H1 (cell line): ENCODE results near the gene PPP1CA.
A peak's percentile ranks its signal among the peaks of the same experiment; 100 is the strongest.

Source experiments
- CHD2 ChIP-seq: IDR thresholded peaks from 2 replicates; pipeline ENCODE4 v1.6.1; 2012; ENCODE audit warnings: low read length, improper control_type of control experiment
- CTCF ChIP-seq, 3 experiments: IDR thresholded peaks; 1 replicate in 2 of 3; 2 replicates in 1 of 3; pipeline versions ENCODE4 v1.5.1 to v1.6.1; 2011; ENCODE audit warnings: low read length in 3 of 3, mild to moderate bottlenecking in 3 of 3, inconsistent platforms in 2 of 3, low read depth in 1 of 3, moderate library complexity in 1 of 3; ENCODE audit not compliant: insufficient read depth in 1 of 3; ENCODE audit errors: control extremely low read depth in 1 of 3
- EZH2 ChIP-seq: fragments of 200-600 bp; sonication (generic); IDR thresholded peaks from 2 replicates; pipeline ENCODE4 v1.7.1; 2012; ENCODE audit warnings: low read depth, mild to moderate bottlenecking, moderate library complexity, low read length, inconsistent platforms; ENCODE audit not compliant: severe bottlenecking
- GABPA ChIP-seq: IDR thresholded peaks from 2 replicates; pipeline ENCODE4 v1.6.1; 2011; ENCODE audit warnings: mild to moderate bottlenecking, low read length, moderate library complexity, borderline replicate concordance; ENCODE audit not compliant: insufficient read depth
- JUND ChIP-seq: IDR thresholded peaks from 2 replicates; pipeline ENCODE4 v1.6.1; 2011; ENCODE audit warnings: mild to moderate bottlenecking, improper control_type of control experiment, low read length
- POLR2A ChIP-seq, 2 experiments: IDR thresholded peaks; 1 replicate in 1 of 2; 2 replicates in 1 of 2; pipeline ENCODE4 v1.6.1; 2011; ENCODE audit warnings: low read depth in 2 of 2, low read length in 2 of 2, mild to moderate bottlenecking in 2 of 2; ENCODE audit errors: control extremely low read depth in 1 of 2
- POLR2AphosphoS5 ChIP-seq: IDR thresholded peaks from 2 replicates; pipeline ENCODE4 v1.6.1; 2011; ENCODE audit warnings: low read depth, low read length
- RAD21 ChIP-seq, 2 experiments: IDR thresholded peaks in 1 of 2; conservative IDR thresholded peaks in 1 of 2; 2 replicates each; pipeline ENCODE4 v1.6.1; 2011; ENCODE audit warnings: low read depth in 2 of 2, low read length in 2 of 2, improper control_type of control experiment in 1 of 2, inconsistent platforms in 1 of 2, mild to moderate bottlenecking in 1 of 2, moderate library complexity in 1 of 2
- RFX5 ChIP-seq: IDR thresholded peaks from 2 replicates; pipeline ENCODE4 v1.6.1; 2011; ENCODE audit warnings: low read depth, low read length, improper control_type of control experiment, borderline replicate concordance
- SP4 ChIP-seq: IDR thresholded peaks from 2 replicates; pipeline ENCODE4 v1.6.1; 2012; ENCODE audit warnings: low read length, inconsistent platforms
- SUZ12 ChIP-seq: fragments of 200-600 bp; sonication (generic); IDR thresholded peaks from 2 replicates; pipeline ENCODE4 v1.6.1; 2012; ENCODE audit warnings: mild to moderate bottlenecking, inconsistent platforms, low read length, moderate library complexity, mixed read lengths
- ZNF274 ChIP-seq: IDR thresholded peaks from 2 replicates; pipeline ENCODE4 v1.7.0; 2012; ENCODE audit warnings: low read length, borderline replicate concordance; ENCODE audit errors: extremely low read depth

- no peak for TF ChIP-seq CHD2
- TF ChIP-seq JUND = no peak
- no peak for TF ChIP-seq RFX5
- no peak; the same call in 1 of the 2 replicates for TF ChIP-seq SUZ12
- peak in 1 of 3 experiments; percentile 3; a peak in 1 of 4 replicates for TF ChIP-seq CTCF (IDR thresholded peaks at IDR 0.05; ENCODE audit: control extremely low read depth in 1 of 3, insufficient read depth in 1 of 3, low read depth in 1 of 3, low read length in 3 of 3)
- TF ChIP-seq SP4 = no peak
- TF ChIP-seq RAD21 (IDR thresholded peaks at IDR 0.05 in 1 of 2, conservative IDR thresholded peaks at IDR 0.05 in 1 of 2; ENCODE audit: low read depth in 2 of 2, low read length in 2 of 2) = no peak
- no peak for TF ChIP-seq POLR2A (IDR thresholded peaks at IDR 0.05; ENCODE audit: control extremely low read depth in 1 of 2, low read depth in 2 of 2, low read length in 2 of 2)
- no peak for TF ChIP-seq EZH2
- TF ChIP-seq ZNF274 = no peak
- no peak for TF ChIP-seq POLR2AphosphoS5
- TF ChIP-seq GABPA = no peak
Measured at GRCh38 chr11:67372993-67373647, 28.5 kb downstream of the PPP1CA start, which contains the start of gene CLCF1.
